GM18499 (cell line): ENCODE results near the gene RPIA.

Source experiments
- ATAC-seq: cut with Tn5 transposase; IDR thresholded peaks from one replicate; pipeline ENCODE4 v1.9.1; 2021; ENCODE audit warnings: moderate number of reproducible peaks; ENCODE audit not compliant: insufficient read depth, unreplicated experiment

RPIA gene

GRCh38 chr2:88683160-88684021 lies 8.1 kb upstream of the RPIA start:
- ATAC-seq, result no peak

GRCh38 chr2:88684519-88684918 lies 7.0 kb upstream of the RPIA start:
- no peak for ATAC-seq

GRCh38 chr2:88686320-88686719 lies 5.2 kb upstream of the RPIA start:
- no peak for ATAC-seq

DNA sequence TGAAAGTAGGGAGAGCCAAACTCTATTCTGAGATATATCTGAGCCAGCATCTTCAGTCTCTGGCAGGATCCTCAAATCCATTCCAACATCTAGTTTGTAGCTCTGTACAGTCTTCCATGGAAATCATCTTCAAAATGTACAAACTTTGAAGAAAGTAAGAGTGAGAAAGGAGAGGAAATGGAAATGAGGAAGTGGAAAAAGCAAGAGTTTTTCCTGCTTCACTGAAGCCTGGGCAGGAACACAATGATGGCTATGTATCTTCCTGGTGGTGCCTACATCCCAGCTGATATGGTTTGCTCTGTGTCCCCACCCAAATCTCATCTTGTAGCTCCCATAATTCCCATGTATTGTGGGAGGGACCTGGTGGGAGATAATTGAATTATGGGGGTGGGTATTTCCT lies 4.1 kb upstream of the RPIA start:
- no peak for ATAC-seq

- ATAC-seq, result no peak
Measured at GRCh38 chr2:88690591-88691338, 708 bp upstream of the RPIA start.

DNA sequence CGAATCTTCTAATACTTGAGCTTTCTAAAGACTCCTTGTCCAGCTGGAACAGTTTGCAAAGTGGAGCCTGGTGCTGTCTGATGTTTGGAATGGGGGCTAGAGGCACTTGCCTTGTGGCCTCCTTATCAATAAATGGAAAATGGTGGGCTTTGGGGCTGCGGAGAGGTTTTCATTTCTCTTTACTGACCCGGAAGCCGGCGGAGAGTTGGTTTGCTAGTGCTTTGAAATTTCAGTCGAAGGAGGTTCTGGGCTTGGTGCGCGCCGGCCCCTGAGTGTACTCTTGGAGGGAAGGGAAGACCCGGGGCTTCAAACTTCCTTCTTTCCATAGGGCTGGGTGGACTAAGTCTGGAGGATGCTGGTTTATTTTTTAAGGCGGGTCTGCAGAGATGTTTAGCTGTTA lies 714 bp downstream of the RPIA start:
- ATAC-seq, result no peak

GRCh38 chr2:88693911-88694414 lies 2.5 kb downstream of the RPIA start:
- no peak for ATAC-seq

DNA sequence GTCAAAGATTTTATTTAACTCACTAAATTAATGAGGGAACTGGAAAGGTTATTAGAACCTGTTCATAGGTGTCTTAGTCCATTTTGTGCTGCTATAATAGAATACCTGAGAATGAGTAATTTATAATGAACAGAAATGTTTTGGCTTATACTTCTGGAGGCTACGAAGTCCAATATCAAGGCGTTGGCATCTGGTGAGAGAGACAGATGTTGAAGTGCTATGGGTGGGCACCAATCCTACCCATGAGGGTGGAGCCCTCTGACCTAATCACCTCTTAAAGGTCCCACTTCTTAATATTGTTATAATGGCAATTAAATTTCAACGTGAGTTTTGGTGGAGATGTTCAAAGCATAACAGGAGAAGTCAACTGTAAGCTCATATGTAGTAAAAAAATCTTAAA lies 5.1 kb downstream of the RPIA start:
- ATAC-seq, result no peak

- ATAC-seq, result no peak
Measured at GRCh38 chr2:88697370-88698026, 6.0 kb downstream of the RPIA start.

DNA sequence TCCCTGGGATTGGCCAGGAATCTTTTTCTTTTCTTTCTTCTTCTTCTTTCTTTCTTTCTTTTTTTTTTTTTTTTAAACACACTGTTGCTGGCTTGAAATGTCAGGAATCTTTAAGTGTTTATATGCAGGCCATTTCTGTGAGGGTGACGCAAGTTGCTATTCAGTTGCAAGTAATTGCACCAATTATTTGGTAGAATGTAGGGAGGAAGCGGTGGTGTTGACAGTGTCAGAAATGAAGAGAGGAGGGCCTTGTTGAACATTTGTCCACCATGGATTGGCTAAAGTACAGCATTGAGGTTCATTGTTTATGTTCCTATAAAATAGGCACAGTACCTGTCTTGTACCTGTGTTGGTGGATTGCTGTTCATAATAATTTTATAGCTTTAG lies 6.5 kb downstream of the RPIA start:
- ATAC-seq, result no peak

- ATAC-seq, result no peak
Measured at GRCh38 chr2:88698498-88699233, 7.2 kb downstream of the RPIA start.

DNA sequence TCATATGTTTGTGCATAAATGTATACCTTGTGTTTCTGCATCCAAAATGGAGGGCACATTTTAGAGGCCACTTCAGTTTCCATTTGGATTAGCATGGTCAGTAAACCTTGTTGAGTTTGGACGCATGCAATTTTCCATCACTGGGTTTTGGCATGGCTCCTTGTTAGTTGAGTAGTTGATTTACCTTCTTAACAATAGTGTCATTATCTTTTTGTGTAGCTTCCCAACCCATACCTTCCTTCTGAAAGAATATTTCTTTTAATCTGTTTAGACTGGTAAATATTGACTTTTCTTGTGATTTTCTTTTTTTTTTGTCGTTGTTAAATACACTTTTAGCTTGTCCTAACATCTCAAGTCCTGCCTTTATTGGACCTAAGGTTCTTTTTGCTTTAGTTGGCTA lies 15.5 kb downstream of the RPIA start:
- ATAC-seq, result no peak

DNA sequence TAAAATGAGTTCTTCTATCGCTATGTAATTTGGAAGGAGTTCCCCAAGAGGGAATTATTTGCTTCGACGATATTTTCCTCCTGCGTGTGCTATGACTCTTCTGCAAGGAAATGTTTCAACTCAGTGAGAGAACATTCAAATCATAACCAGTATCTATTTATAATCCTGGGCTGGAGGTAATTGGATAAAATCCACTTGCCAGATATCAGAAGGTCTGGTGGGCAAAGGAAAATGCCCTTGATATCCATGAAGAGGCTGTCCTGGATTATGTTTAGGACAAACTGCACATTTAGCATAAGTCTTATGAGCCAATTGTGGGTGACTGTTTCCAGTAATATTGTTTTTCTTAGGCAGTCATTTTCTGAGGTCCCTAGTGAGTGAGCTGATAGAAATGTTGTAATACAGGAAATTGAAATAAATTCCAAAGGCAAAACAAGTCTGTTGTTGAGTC lies 17.7 kb downstream of the RPIA start:
- ATAC-seq, result no peak

DNA sequence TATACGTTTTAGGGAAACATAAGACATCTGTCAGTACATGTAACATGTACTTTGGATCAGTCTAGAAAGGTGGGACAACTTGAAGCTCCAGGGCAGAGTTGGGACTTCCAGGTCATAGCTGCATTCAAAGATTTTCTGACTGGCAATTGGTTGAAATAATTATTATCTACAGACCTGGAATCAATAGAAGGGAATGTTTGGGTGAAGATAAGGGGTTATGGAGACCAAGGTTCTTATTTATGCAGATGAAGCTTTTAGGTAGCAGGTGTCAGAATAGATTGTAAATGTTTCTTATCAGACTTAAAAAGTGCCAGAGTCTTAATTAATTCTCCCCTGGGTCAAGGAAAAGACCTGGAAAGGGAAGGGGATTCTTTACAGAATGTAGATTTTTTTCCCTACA lies 19.8 kb downstream of the RPIA start:
- ATAC-seq, result no peak

- no peak for ATAC-seq
Measured at GRCh38 chr2:88711897-88712296, 20.4 kb downstream of the RPIA start.

GRCh38 chr2:88713408-88713807 lies 21.9 kb downstream of the RPIA start:
- no peak for ATAC-seq

- no peak for ATAC-seq
Measured at GRCh38 chr2:88714667-88715066, 23.2 kb downstream of the RPIA start.

- ATAC-seq, result no peak
Measured at GRCh38 chr2:88720399-88720798, 28.9 kb downstream of the RPIA start.

GRCh38 chr2:88721268-88721667 lies 29.8 kb downstream of the RPIA start:
- ATAC-seq, result no peak

DNA sequence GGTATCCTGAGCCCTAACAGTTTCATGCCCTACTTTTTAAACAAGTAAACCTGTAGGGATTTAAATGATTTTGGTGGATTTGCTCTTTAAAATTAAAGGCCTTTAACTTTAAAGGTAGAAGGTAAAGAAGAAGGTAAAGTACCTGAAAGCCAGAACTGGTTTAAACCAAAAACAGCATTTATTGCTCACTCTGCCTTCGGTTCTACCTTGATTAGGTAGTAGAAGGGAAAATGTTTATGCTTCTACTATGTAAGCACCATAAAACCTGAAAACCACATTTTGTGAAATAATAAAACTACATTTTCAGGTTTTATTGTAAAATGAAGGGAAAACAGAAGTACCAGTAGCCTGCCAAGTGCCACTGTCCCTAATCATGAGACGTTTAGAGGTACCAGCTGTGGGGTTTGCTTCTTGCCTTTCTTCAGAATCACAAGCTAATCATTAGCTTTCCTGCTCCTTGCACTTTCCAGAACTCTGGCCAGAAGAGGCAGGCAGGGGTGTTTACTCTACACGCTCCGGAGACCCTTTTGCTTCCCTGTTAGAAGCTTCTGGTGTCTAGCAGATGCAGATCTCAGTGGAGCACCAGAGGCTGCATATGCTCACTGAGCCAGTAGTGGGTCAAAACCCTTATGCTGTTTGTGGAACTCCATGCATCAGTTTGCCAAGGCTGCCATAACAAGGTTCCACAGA lies 33.3 kb downstream of the RPIA start:
- no peak for ATAC-seq
